HL-60 (cell line): ENCODE data around the gene PPP1R3D.

ENCODE experiments used
- CTCF ChIP-seq: IDR thresholded peaks from one replicate; pipeline ENCODE4 v1.5.1; 2011; ENCODE audit warnings: low read length, control low read depth, inconsistent platforms; ENCODE audit not compliant: insufficient read depth
- GABPA ChIP-seq: IDR thresholded peaks from 2 replicates; pipeline ENCODE4 v1.6.1; 2012; ENCODE audit warnings: low read depth
- POLR2AphosphoS5 ChIP-seq: IDR thresholded peaks from 2 replicates; pipeline ENCODE4 v1.6.1; 2012; ENCODE audit warnings: low read depth
- REST ChIP-seq: IDR thresholded peaks from 2 replicates; pipeline ENCODE4 v1.6.1; 2012; ENCODE audit warnings: low read depth; ENCODE audit not compliant: insufficient replicate concordance

- TF ChIP-seq CTCF (no peak), GABPA (no peak), POLR2AphosphoS5 (no peak), REST (peak; percentile 23)
These were observed 820 bp upstream of the PPP1R3D start for GRCh38 chr20:59940956-59941294.
